NCI-H748 (cell line): ENCODE measurements around the gene TMEM8B.

Experiments
- DNase-seq: peaks from one replicate; lab custom pipeline; 2025; ENCODE audit not compliant: unreplicated experiment; lab: John Stamatoyannopoulos, UW

The TMEM8B gene

GRCh38 chr9:35836595-35836994, 7.6 kb downstream of the TMEM8B start:
- no peak for DNase-seq

GRCh38 chr9:35839926-35840325, 10.9 kb downstream of the TMEM8B start:
- no peak for DNase-seq

- DNase-seq, result no peak
Measured at GRCh38 chr9:35840881-35841644, 12.0 kb downstream of the TMEM8B start.

- no peak for DNase-seq
Measured at GRCh38 chr9:35841645-35841900, 12.5 kb downstream of the TMEM8B start.

GRCh38 chr9:35842020-35842745, 13.2 kb downstream of the TMEM8B start:
- DNase-seq, result no peak

GRCh38 chr9:35842795-35843194, 13.8 kb downstream of the TMEM8B start:
- DNase-seq, result no peak

- no peak for DNase-seq
Measured at GRCh38 chr9:35844628-35845270, 15.7 kb downstream of the TMEM8B start.

- DNase-seq, result no peak
Measured at GRCh38 chr9:35845824-35846771, 17.1 kb downstream of the TMEM8B start.

GRCh38 chr9:35847792-35848572, 19.0 kb downstream of the TMEM8B start:
- DNase-seq, result no peak

- no peak for DNase-seq
Measured at GRCh38 chr9:35852267-35852815, 23.3 kb downstream of the TMEM8B start.

GRCh38 chr9:35852876-35853865, 24.1 kb downstream of the TMEM8B start:
- DNase-seq, result no peak

GRCh38 chr9:35854091-35854762, 25.2 kb downstream of the TMEM8B start:
- DNase-seq, result no peak

- DNase-seq, result no peak
Measured at GRCh38 chr9:35856206-35856605, 27.2 kb downstream of the TMEM8B start.

- DNase-seq, result no peak
Measured at GRCh38 chr9:35856882-35857281, 27.9 kb downstream of the TMEM8B start.

GRCh38 chr9:35858458-35858857, 29.4 kb downstream of the TMEM8B start:
- no peak for DNase-seq

- no peak for DNase-seq
Measured at GRCh38 chr9:35859310-35859989, 30.4 kb downstream of the TMEM8B start.

GRCh38 chr9:35859990-35860339, 30.9 kb downstream of the TMEM8B start:
- no peak for DNase-seq
